B cell (primary cell): Measurements from ENCODE around the gene TSPAN14. TPM values are rescaled to one million over a fixed set of nuclear protein-coding genes. Genes with fewer than 3 reads are reported as not detected.

Experiments used
- ATAC-seq: fragments of 200-7000 bp; cut with Tn5 transposase; one replicate; pipeline ENCODE4 v1.10.0; 2021; ENCODE audit warnings: low read depth, mild to moderate bottlenecking, moderate number of reproducible peaks, moderate library complexity
- CTCF ChIA-PET: fragments of 350-600 bp; sonication (Branson Sonifier 250); formaldehyde crosslinking; loops from one replicate; lab custom pipeline; 2021; ENCODE audit warnings: antibody characterized with exemption, inconsistent platforms; lab: Charles Lee
- POLR2A ChIA-PET: fragments of 350-600 bp; sonication (Branson Sonifier 250); formaldehyde crosslinking; loops from one replicate; lab custom pipeline; 2021; ENCODE audit warnings: antibody characterized with exemption; lab: Charles Lee
- DNase-seq: peaks from one replicate; pipeline ENCODE4 v3.0.0; 2013
- H2AFZ ChIP-seq: 2 replicates; pipeline ENCODE4 v1.6.1; 2012; ENCODE audit warnings: mild to moderate bottlenecking, low read depth, low read length; ENCODE audit not compliant: insufficient read depth, poor library complexity, severe bottlenecking
- H3K27ac ChIP-seq, 2 donors: 1 replicate in 1 of 2; 2 replicates in 1 of 2; pipeline ENCODE4 v1.5.1; 2012 to 2013; ENCODE audit warnings: low read length in 2 of 2, mild to moderate bottlenecking in 2 of 2, moderate library complexity in 1 of 2
- H3K27me3 ChIP-seq, 4 experiments: fragments of 200-600 bp in 1 of 4; sonication (generic) in 1 of 4; replicated peaks in 1 of 4; 1 replicate in 2 of 4; 2 replicates in 2 of 4; pipeline versions ENCODE4 v1.6.1 to v1.7.0; 2013 to 2016; ENCODE audit warnings: low read length in 3 of 4, mild to moderate bottlenecking in 2 of 4, mixed read lengths in 1 of 4, moderate library complexity in 1 of 4; ENCODE audit not compliant: insufficient read depth in 4 of 4, control insufficient read depth in 3 of 4; ENCODE audit errors: control extremely low read depth in 1 of 4
- H3K36me3 ChIP-seq, 2 experiments: replicated peaks in 1 of 2; 1 replicate in 1 of 2; 2 replicates in 1 of 2; pipeline versions ENCODE4 v1.6.1 to v1.7.1; 2013; ENCODE audit warnings: low read length in 1 of 2; ENCODE audit not compliant: insufficient read depth in 2 of 2, control insufficient read depth in 1 of 2; ENCODE audit errors: control extremely low read depth in 1 of 2, extremely low read depth in 1 of 2
- H3K4me1 ChIP-seq, 2 donors: fragments of 200-600 bp in 1 of 2; sonication (generic) in 1 of 2; 1 replicate in 1 of 2; 2 replicates in 1 of 2; pipeline versions ENCODE4 v1.5.1 to v1.6.1; 2013 to 2017; ENCODE audit warnings: low read length in 2 of 2; ENCODE audit not compliant: control insufficient read depth in 2 of 2, insufficient read depth in 2 of 2
- H3K4me2 ChIP-seq: replicated peaks from 2 replicates; pipeline ENCODE3; 2012; ENCODE audit warnings: mild to moderate bottlenecking, low read depth, low read length; ENCODE audit not compliant: poor library complexity, severe bottlenecking
- H3K4me3 ChIP-seq, 5 experiments: fragments of 200-600 bp in 1 of 5; sonication (generic) in 1 of 5; 1 replicate in 3 of 5; 2 replicates in 2 of 5; pipeline versions ENCODE4 v1.5.1 to v1.7.0; 2011 to 2016; ENCODE audit warnings: low read length in 4 of 5, mild to moderate bottlenecking in 4 of 5, low read depth in 2 of 5, control low read depth in 1 of 5, moderate library complexity in 1 of 5; ENCODE audit not compliant: insufficient read depth in 1 of 5; ENCODE audit errors: control extremely low read depth in 1 of 5, extremely low read depth in 1 of 5
- H3K79me2 ChIP-seq: fragments of 200-600 bp; sonication (generic); one replicate; pipeline ENCODE4 v1.6.0; 2016; ENCODE audit warnings: low read length; ENCODE audit not compliant: control insufficient read depth, insufficient read depth
- H3K9ac ChIP-seq: fragments of 200-600 bp; sonication (generic); 2 replicates; pipeline ENCODE4 v1.6.1; 2017; ENCODE audit warnings: mild to moderate bottlenecking, low read length, moderate library complexity
- H3K9me3 ChIP-seq, 3 donors: one replicate each; pipeline versions ENCODE4 v1.6.1 to v1.7.1; 2013; ENCODE audit warnings: low read length in 2 of 3; ENCODE audit not compliant: control insufficient read depth in 2 of 3, insufficient read depth in 1 of 3; ENCODE audit errors: control extremely low read depth in 1 of 3
- H4K20me1 ChIP-seq: 2 replicates; pipeline ENCODE4 v1.6.0; 2012; ENCODE audit warnings: mild to moderate bottlenecking, low read length; ENCODE audit not compliant: insufficient read depth, control insufficient read depth, poor library complexity, severe bottlenecking
- H3K27ac Mint-ChIP-seq: one replicate; pipeline ENCODE4 v1.8.0; 2021; ENCODE audit warnings: mixed read lengths
- H3K27me3 Mint-ChIP-seq: one replicate; pipeline ENCODE4 v1.8.0; 2021; ENCODE audit warnings: mixed read lengths
- H3K4me1 Mint-ChIP-seq: one replicate; pipeline ENCODE4 v1.8.0; 2021; ENCODE audit warnings: mixed read lengths
- H3K4me3 Mint-ChIP-seq: one replicate; pipeline ENCODE4 v1.8.0; 2021; ENCODE audit warnings: mixed read lengths
- H3K9me3 Mint-ChIP-seq: one replicate; pipeline ENCODE4 v1.8.0; 2022; ENCODE audit warnings: mixed read lengths; ENCODE audit not compliant: insufficient read depth
- CTCF ChIP-seq: fragments of 200-600 bp; IDR thresholded peaks from one replicate; pipeline ENCODE4 v1.8.0; 2022; ENCODE audit warnings: antibody characterized with exemption, mild to moderate bottlenecking
- EZH2 ChIP-seq: IDR thresholded peaks from 2 replicates; pipeline ENCODE4 v1.6.1; 2012; ENCODE audit warnings: borderline replicate concordance, low read depth, mild to moderate bottlenecking, moderate library complexity, low read length; ENCODE audit not compliant: insufficient read depth, poor library complexity, severe bottlenecking
- WGBS: methylation state at CpG from one replicate; pipeline ENCODE4 v1.1.5; 2013; ENCODE audit warnings: missing lambda C conversion rate; ENCODE audit not compliant: insufficient coverage; 5-methylcytosine and 5-hydroxymethylcytosine counted together
- intact Hi-C: fragments of 100-400 bp; cut with micrococcal nuclease; formaldehyde crosslinking; loops from one replicate; pipeline ENCODE4 v1.10.0; 2022
- polyA plus RNA-seq: library from polyadenylated mRNA; depleted of rRNA; stranded (reverse); fragments of >200 nt; gene quantifications from 2 replicates; pipeline ENCODE4 v1.2.3, GENCODE V29; 2012
- total RNA-seq, 2 donors: library from RNA; stranded (reverse); fragments of 120-200 nt in 1 of 2; gene quantifications; 1 replicate in 1 of 2; 2 replicates in 1 of 2; pipeline versions ENCODE4 v1.2.3 to v1.2.4, GENCODE V29; 2013 to 2022

The TSPAN14 gene
- total and polyA plus RNA-seq, 2 donors (not counting 1 experiment from before 2014, with no cell fraction given) = 27.8 to 55.3 TPM

GRCh38 chr10:80554050-80554449 lies 99.9 kb downstream of the TSPAN14 start:
- Histone ChIP-seq H4K20me1 (no peaks in the 10 kb centered on the region), H3K9ac (no peak overlapping the region), H3K27ac (no peak overlapping the region), H3K4me2 (no peak overlapping the region), H3K36me3 (no peaks in the 10 kb centered on the region), H3K79me2 (no peaks in the 10 kb centered on the region), H3K9me3 (no peaks in the 10 kb centered on the region), H3K4me1 (no peaks in the 10 kb centered on the region), H3K27me3 (peaks cover 0 to 3% (median 0%) of the 10 kb centered on the region in 4 experiments), H3K4me3 (no peak overlapping the region), H2AFZ (no peak overlapping the region)
- Mint-ChIP-seq H3K27me3 (peaks cover 13% of the 10 kb centered on the region), H3K9me3 (no peaks in the 10 kb centered on the region), H3K4me3 (no peak overlapping the region), H3K27ac (no peak overlapping the region), H3K4me1 (peaks cover 2% of the 10 kb centered on the region)
- WGBS = 96% methylated on average over 4 of the region's 5 CpGs
- intact Hi-C loops = no loop called here
- POLR2A ChIA-PET = no interaction called here
- ATAC-seq = no peak
- DNase-seq = no peak
- CTCF ChIA-PET = no interaction called here
- TF ChIP-seq EZH2 (no peak), CTCF (no peak)

- no peak overlapping the region for H3K27ac ChIP-seq
- H3K36me3 ChIP-seq = no peaks in the 10 kb centered on the region
- 100% methylated on average over 2 of the region's 5 CpGs for WGBS
- ChIA-PET POLR2A (no interaction called here), CTCF (interaction anchor here (1.3 kb wide), 1 partner anchor 111 kb away, joined by 4 read pairs; no protein-coding TSS in a partner anchor)
- DNase-seq (no peak), ATAC-seq (no peak)
- intact Hi-C loops = no loop called here
- H3K27me3 Mint-ChIP-seq = peaks cover 13% of the 10 kb centered on the region
- H3K4me1 ChIP-seq = no peaks in the 10 kb centered on the region
- TF ChIP-seq EZH2 (no peak), CTCF (no peak)
- no peak overlapping the region for H3K9ac ChIP-seq
- H4K20me1 ChIP-seq = no peaks in the 10 kb centered on the region
- H3K9me3 ChIP-seq = no peaks in the 10 kb centered on the region
- no peaks in the 10 kb centered on the region for H3K4me1 Mint-ChIP-seq
- no peak overlapping the region for H2AFZ ChIP-seq
- no peak overlapping the region for H3K27ac Mint-ChIP-seq
- peaks cover 0 to under 1% (median 0%) of the 10 kb centered on the region in 4 experiments for H3K27me3 ChIP-seq
- no peaks in the 10 kb centered on the region for H3K9me3 Mint-ChIP-seq
- H3K79me2 ChIP-seq = no peaks in the 10 kb centered on the region
- no peak overlapping the region for H3K4me2 ChIP-seq
- H3K4me3 Mint-ChIP-seq = no peak overlapping the region
- no peak overlapping the region for H3K4me3 ChIP-seq
These were observed 101.3 kb downstream of the TSPAN14 start for GRCh38 chr10:80555415-80555814.
